Psoas muscle (tissue), 8 donors: Measurements from ENCODE around the gene CTNND2. TPM values are rescaled to one million over a fixed set of nuclear protein-coding genes. Genes with fewer than 3 reads are reported as not detected.

Experiments
- ATAC-seq, 4 donors: fragments of 200-7000 bp; cut with Tn5 transposase; one replicate each; pipeline ENCODE4 v1.9.1; 2020; ENCODE audit warnings: moderate library complexity in 3 of 4, mild to moderate bottlenecking in 2 of 4
- DNase-seq, 2 donors: peaks; one replicate each; pipeline ENCODE4 v3.0.0-alpha.2; 2020
- H3K27ac ChIP-seq: fragments of 200-600 bp; one replicate; pipeline ENCODE4 v1.8.0; 2022
- H3K27me3 ChIP-seq, 3 donors: fragments of 200-600 bp in 1 of 3; one replicate each; pipeline versions ENCODE4 v1.6.1 to v1.8.0; 2013 to 2022; ENCODE audit warnings: low read length in 2 of 3, mild to moderate bottlenecking in 2 of 3, moderate library complexity in 1 of 3; ENCODE audit not compliant: insufficient read depth in 3 of 3
- H3K36me3 ChIP-seq, 2 donors: fragments of 200-600 bp in 1 of 2; one replicate each; pipeline versions ENCODE4 v1.6.1 to v1.8.0; 2013 to 2022; ENCODE audit warnings: low read depth in 1 of 2, mild to moderate bottlenecking in 1 of 2, moderate library complexity in 1 of 2; ENCODE audit not compliant: insufficient read depth in 1 of 2
- H3K4me1 ChIP-seq: fragments of 200-600 bp; one replicate; pipeline ENCODE4 v1.8.0; 2022
- H3K4me3 ChIP-seq: fragments of 200-600 bp; one replicate; pipeline ENCODE4 v1.8.0; 2022; ENCODE audit warnings: mild to moderate bottlenecking
- H3K9me3 ChIP-seq: fragments of 200-600 bp; one replicate; pipeline ENCODE4 v1.8.0; 2022
- WGBS, 3 donors: extraction: QIAGEN DNeasy Blood & Tissue Kit; methylation state at CpG; one replicate each; pipeline versions ENCODE4 v1.1.6 to v1.1.7; 2013; 5-methylcytosine and 5-hydroxymethylcytosine counted together
- intact Hi-C, 2 donors: fragments of 100-400 bp; cut with DNase I; formaldehyde crosslinking; loops; one replicate each; pipeline versions ENCODE4 v1.11.0 to v1.14.2; 2022
- polyA plus RNA-seq, 3 donors: library from polyadenylated mRNA; stranded (reverse); fragments of 200-250 nt; gene quantifications; one replicate each; pipeline ENCODE4 v1.2.3, GENCODE V29; 2013
- total RNA-seq, 4 donors: library from RNA; stranded (reverse); fragmentation: NEBNext Ultra II Directional in 2 of 4; extraction: Animal tissue kit (Norgen Biotek cat#: 25700) in 2 of 4; gene quantifications; one replicate each; pipeline versions ENCODE4 v1.2.1 to v1.2.4, GENCODE V29; 2021 to 2023
- TF ChIP-seq, protein P1 (sequence below): fragments of 200-600 bp; IDR thresholded peaks from one replicate; pipeline ENCODE4 v1.8.0; 2022; ENCODE audit warnings: antibody characterized with exemption
- donor health status: healthy with polysubstance abuse.
- donor health status: DM: no; HTN: no; CAD: no; lungs with moderate emphysema.
- donor health status: Bipolar disorder and iron deficiency.
- donor health status: healthy.
- donor health status: DM: yes; HTN: yes; CAD: no.
- donor health status: DM: no; HTN: no; CAD: no.
- donor health status: DM: no; HTN: no; CAD: no.
- donor health status: DM: yes; HTN: yes; CAD: no.

CTNND2 gene
- total and polyA plus RNA-seq, 7 donors = 0.09 to 0.14 (median 0.13) TPM; not detected in 4

DNA sequence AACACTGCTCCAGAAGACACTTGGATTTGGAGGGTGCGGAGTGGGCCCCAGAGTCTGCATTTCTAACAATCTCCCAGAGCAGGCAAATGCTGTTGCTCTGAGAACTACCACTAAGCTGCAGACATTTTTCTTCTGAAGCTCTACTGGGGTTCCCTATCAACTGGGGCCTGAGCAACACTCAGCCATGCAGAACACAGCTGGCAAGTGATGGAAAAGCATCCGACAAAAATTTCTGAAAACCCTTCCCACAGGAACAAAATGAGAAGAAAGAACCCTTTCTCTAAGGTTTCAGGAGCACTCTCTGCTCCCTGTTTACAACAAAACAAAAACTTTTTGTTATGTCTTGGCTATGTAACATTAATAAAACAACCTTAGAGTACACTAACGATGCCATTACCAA is 516.9 kb downstream of the CTNND2 start:
- no peak for ATAC-seq
- Histone ChIP-seq H3K27me3 (peaks cover 0 to 33% (median 8%) of the 10 kb centered on the region in 3 donors), H3K4me1 (no peaks in the 10 kb centered on the region), H3K9me3 (no peaks in the 10 kb centered on the region), H3K36me3 (no peaks in the 10 kb centered on the region), H3K4me3 (no peak overlapping the region), H3K27ac (no peak overlapping the region)
- intact Hi-C loops = no loop called here
- no peak for DNase-seq
- 66 to 73% (median 67%) methylated on average over 3 of the region's 3 CpGs for WGBS, 3 donors
- TF ChIP-seq, protein P1, sequence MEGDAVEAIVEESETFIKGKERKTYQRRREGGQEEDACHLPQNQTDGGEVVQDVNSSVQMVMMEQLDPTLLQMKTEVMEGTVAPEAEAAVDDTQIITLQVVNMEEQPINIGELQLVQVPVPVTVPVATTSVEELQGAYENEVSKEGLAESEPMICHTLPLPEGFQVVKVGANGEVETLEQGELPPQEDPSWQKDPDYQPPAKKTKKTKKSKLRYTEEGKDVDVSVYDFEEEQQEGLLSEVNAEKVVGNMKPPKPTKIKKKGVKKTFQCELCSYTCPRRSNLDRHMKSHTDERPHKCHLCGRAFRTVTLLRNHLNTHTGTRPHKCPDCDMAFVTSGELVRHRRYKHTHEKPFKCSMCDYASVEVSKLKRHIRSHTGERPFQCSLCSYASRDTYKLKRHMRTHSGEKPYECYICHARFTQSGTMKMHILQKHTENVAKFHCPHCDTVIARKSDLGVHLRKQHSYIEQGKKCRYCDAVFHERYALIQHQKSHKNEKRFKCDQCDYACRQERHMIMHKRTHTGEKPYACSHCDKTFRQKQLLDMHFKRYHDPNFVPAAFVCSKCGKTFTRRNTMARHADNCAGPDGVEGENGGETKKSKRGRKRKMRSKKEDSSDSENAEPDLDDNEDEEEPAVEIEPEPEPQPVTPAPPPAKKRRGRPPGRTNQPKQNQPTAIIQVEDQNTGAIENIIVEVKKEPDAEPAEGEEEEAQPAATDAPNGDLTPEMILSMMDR = no peak

DNA sequence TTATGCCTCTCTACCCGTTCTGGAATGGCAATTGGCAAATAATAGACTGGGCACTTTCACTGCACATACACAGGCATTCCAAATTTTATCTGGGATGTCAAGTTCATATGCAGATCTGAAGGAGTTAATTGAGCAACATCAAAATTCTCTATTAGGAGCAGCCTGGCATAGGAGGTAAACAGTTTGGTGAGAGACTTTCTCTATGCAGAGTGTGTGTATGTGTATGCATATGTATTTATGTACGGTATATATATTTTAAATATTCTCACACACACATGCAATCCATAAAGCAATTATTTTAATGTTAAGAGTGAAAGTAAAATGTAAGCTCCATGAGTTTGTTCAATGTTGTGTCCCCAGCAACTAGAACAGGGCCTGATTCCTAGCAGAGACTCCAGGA is 517.8 kb downstream of the CTNND2 start:
- no peak for ATAC-seq
- no peak overlapping the region for H3K27ac ChIP-seq
- intact Hi-C loops = no loop called here

DNA sequence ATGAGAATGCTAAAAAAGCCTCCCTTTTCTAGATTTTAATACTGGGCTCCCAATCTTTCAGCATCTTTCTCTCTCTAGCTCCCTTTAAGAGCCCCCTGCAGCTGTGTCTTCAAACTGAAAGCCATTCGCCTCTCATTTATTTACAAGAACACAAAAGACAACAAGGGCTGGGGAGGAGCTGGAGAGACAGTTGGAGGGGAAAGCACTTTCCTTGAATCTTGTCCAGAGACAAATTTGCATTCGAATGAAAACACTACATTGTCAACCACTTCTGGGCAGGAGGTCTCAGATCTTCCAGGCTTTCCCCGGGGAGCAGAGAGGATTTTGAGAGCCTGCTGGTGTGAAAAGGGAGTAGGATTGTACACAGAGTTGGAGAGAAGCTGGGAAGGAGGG is 518.3 kb downstream of the CTNND2 start:
- WGBS, 3 donors = 7 to 12% (median 8%) methylated on average over 3 of the region's 3 CpGs
- H3K9me3 ChIP-seq = no peaks in the 10 kb centered on the region
- DNase-seq (no peak), ATAC-seq (no peak)
- H3K27me3 ChIP-seq = peaks cover 0 to 33% (median 5%) of the 10 kb centered on the region in 3 donors
- intact Hi-C loops = no loop called here
- no peak overlapping the region for H3K4me3 ChIP-seq
- H3K4me1 ChIP-seq = no peaks in the 10 kb centered on the region
- TF ChIP-seq, protein P1 = no peak
- H3K27ac ChIP-seq = no peak overlapping the region
- no peaks in the 10 kb centered on the region for H3K36me3 ChIP-seq

More for the DNA sequence above, 517.8 kb downstream of the CTNND2 start:
- TF ChIP-seq, protein P1 = no peak
- 44 to 46% (median 46%) methylated on average over 2 of the region's 2 CpGs for WGBS, 3 donors
- H3K36me3 ChIP-seq = no peaks in the 10 kb centered on the region
- no peaks in the 10 kb centered on the region for H3K9me3 ChIP-seq
- H3K27me3 ChIP-seq = peaks cover 0 to 33% (median 5%) of the 10 kb centered on the region in 3 donors
- H3K4me3 ChIP-seq = no peak overlapping the region
- no peak for DNase-seq
- no peaks in the 10 kb centered on the region for H3K4me1 ChIP-seq

DNA sequence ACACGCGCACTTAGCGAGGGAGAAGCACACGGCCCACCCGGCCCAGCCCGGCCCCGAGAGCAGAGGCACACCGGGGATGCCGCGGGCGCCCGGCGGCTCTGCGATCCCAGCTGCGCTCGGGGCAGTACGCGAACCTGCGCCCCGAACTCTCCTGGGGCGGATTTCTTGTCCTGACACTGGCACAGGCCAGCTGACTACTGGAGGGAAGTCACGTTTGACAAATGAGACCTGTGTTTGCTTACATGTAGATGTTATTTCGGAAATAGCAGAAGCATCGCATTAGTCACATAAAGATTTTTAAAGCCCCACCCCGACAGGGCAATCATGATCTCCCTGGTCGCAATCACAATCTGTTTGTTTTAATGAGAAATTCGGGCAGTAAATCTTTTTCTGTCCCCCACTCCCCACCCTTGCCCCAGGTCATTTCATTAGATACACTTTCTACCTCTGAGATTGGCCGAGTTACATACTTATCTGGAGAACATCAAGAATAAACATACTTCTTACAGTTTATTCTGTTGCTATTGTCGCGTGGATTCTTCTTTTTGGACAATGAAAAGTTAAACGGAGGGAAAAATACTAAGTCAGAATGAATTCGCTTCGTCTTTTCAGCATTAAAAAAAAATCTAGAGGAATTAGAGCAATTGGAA is 518.9 kb downstream of the CTNND2 start:
- no peak for ATAC-seq

More for the DNA sequence above, 518.9 kb downstream of the CTNND2 start:
- Histone ChIP-seq H3K27me3 (peaks cover 0 to 33% (median 5%) of the 10 kb centered on the region in 3 donors), H3K4me1 (no peaks in the 10 kb centered on the region), H3K27ac (no peak overlapping the region), H3K9me3 (no peaks in the 10 kb centered on the region), H3K36me3 (no peaks in the 10 kb centered on the region), H3K4me3 (peak overlapping the region; percentile 36)
- 6 to 8% (median 7%) methylated on average over 31 to 33 of the region's 33 CpGs for WGBS, 3 donors
- no peak for DNase-seq
- TF ChIP-seq, protein P1 = no peak
- intact Hi-C loops = no loop called here
